ENCODE measurements around the gene UST.
"Not testable (repeated sequence)": the region's sequence is repeated elsewhere in the genome, so short reads cannot be mapped to it uniquely, and the experiment has no call there.

The UST gene

DNA sequence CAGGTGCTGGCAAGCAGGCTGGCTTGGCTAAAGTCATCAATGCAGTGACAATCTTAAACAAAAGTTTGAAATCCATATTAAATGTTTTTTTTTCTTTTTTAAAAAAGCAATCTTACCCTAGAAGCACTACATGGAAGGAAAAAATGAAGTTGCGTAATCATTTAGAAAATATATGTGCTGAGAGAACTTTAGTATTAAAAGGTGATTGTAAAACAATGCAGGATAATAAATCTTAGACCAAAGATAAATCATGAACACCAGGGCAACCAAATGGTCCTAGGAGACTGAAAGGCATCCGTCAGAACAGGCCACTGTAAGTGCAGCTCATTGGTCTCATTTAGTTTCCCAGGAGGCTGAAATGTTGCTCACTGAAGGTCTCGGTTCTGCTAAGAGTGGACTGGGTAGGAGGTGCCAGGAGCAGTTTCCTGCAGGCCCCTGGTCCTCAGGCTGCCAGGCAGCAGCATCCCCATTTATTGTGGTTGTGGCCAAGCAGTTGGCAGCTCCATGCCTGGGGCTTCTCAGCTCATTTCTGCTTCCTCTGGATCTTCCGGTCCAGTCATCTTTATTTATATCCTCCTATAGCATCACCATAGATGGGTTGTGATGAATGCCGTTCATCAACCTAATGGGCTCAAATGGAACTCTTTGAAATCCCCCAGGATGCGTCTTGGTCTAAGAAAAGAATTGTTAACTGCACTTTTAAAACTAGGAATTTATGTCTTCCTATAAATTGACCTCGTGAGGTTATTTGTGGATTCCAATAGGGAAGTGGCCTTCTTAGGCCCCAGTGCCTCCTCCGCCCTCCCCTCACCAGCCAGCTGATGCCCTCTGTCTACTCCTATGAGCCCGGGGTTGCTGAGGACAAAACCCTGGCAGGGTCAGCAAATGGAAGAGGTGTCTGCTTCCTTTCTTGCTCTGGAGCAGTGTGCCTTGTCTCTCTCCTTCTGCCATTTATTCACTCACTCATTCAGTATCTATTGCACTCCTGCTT, 269.0 kb downstream of the UST start:
- DNase-seq, result no peak

DNA sequence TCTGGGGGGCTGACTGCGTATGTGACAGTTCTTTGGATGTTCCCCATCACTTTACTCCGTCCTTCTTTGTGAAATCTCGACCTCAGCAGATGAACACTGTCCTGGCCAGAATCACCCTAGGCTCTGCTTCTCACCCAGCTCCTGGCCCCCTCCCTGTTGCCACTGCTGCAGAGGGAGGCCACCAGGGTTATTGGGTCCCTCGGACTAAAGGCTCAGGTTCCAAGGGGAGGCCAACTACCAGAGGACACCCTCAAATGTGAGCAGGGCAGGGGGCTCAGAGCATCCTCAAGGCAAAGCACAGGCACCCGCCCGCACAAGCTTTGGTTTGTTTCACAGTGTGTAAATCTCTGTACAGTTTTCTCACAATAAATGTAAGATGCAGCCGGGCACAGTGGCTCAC, 269.9 kb downstream of the UST start:
- DNase-seq, result no peak

DNA sequence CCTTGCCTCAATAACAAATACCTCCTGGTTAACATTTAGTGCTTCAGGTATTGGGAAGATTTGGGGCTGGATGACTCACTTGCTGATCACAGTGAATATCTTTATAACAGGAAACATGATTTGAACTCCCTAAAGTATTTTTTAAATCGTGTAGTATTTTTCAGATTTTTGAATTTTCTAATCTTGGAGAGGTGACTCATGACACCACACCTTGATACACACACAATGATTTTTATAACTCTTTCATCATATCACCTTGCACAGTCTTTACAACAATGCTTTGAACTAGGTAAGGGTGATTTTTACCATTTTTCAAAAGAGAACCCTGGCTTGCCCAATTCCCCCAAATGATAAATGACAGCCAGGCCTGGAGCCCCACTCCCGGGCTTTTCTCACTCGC, 273.5 kb downstream of the UST start:
- no peak for DNase-seq

DNA sequence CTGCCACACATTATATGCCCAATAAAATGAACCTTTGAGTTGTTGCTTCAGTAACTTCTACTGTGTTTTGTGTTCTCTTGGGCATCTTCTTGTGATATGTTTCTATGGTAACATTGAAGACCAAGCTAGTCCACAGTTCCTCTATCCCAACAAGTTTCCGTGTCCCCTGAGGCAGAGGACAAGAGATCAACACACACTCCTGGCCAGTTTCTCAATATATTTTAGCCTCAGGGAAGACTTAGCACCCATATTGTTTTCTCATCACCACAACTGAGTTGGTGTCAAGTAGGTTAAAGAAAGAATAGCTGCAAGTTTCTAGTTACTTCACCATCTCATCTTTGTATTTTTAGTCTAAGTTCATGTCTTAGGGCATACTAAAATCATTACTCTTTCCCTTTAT, 277.5 kb downstream of the UST start:
- DNase-seq, result no peak

DNA sequence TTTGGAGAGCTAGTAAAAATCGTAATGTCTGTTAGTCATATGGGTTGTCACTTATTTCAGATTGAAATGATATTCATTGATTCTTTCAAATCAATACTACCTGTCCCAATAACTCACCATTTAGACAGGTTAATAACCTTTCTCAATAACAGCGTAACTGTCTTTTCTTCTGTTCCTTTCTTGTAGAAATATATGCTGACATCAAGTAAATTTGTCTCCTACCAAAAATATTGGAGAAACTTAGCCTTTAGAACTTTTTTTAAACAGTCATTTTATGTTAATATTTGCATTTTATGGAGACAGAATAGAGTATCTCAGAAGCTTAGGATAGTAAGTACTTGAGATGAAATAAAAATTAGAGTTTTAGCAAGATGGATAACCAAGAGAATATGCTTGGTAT, 278.2 kb downstream of the UST start:
- DNase-seq, result no peak

DNA sequence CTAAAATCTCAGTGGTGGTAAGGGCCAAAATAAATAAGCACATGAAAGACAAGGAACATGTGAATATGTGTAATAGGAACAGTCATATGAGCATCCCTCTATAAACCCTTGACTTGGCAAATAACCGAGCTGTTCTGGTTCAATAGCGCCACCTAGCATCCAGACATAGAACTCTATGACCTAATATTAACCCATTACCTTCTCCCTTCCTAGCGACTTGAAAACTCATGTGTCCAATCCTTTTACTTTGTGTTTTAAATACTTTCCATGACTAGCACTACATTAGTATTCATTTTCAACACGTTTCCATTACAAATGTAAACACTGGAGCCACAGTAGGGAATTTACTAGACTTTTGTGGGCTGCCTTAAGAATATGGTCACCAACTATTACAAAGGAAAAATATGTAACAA, 279.7 kb downstream of the UST start:
- DNase-seq, result no peak

DNA sequence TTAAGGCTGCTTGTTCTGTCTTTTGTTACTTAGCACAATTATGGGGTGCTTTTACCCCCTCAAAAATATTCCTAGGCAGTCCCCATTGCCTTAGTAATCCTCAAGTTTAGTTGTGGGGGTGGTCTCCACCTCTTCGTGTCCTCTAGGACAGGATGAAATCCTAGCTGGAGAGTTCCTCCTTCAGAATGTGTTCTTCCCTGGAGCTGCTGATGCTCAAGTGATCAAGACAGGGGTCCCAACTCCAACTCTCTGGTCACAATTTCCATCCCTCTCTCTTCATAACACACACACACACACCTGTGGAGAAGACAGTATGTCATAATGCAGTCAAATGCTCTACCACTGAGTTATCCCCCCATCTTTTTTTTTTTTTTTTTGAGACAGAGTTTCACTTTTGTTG, 280.7 kb downstream of the UST start:
- DNase-seq, result no peak

DNA sequence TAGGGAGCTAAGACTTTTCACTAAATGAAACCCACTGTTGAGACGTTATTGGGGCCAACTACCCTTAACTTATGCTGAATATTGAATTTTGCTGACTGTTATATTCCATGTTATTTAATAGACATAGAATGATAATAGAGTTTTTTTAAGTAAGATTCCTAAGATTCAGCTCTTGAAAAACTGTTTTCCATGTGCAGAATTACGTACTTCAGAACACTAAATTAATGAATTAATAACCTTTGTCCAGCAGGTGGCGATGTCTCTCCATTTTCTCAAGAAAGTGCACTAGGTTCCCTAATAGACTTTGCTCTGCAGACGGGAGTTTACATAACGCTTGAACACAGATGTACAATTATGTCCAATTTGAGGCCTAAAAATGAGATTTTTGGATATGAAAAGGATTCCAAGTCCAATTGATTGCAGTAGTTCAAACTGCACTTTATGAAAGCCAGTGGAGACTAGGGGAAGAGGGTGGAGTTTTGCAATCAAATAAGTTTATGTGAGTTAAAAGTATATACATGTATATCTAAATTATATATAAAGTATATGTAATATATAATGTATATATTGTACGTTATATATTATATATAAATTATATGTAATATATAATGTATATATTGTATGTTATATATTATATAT, 282.1 kb downstream of the UST start:
- peak; percentile 67 for DNase-seq

DNA sequence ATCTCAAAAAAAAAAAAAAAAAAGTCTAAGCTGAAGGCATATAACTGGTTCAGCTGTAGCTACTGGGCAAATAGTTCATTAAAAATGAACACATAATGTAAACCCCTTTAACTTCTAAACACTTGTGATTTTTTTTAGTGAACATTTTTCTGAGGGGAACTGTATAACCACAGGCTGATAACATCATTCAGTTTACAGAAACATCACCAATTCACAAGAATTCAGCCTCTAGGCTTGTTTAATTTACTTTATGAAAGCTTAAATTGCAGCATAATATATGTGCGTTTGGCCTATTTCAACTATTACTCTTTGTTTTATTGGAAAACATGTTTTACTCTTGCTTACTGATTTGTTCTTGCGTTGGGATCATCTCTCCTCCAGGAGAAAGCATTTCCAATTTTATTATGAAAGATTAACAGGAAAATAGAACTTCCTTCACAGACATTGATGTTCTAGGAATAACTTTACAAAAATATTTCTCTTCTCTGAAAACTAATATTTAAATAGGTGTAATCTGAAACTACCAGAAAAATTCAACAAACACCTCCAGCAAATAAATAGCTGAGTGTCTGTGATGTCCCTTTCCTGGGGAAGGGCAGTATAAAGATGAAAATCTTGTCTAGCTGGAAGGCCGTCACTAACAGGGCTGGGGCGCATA, 284.5 kb downstream of the UST start:
- no peak for DNase-seq

DNA sequence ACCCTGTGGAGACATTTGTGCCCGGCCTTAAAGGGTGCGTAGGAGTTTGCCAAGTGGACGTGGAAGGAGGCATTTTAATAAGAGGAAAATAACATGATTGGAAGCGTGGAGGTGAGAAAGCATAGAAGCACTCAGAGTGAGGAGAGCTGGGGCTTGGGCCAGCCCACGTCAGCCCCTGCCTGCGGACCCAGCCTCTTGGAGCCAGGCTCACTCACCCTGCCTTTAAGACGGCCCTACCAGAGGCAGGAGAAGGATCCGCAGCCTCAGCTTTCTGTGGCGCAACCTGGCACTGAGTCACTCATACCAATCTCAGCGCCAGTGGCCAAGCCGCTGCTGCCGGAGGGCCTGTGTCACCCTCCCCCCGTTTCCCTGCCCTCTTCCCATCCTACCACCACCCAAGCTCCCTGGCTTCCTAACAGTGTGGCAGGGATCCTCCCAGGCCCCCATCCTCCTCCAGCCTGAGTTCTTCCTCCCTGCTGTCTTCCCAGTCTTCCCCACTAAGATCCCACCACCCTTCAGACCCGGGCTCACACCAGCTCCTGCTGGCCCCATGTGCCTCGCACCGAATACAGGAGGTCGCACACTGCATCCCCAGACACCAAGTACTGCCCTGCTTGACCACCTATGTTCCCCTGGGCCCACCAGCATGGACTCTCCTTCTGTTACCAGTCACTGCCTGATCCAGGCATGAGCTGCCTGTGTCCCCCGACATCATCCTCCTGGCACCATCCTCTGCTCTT, 285.2 kb downstream of the UST start:
- DNase-seq, result no peak

DNA sequence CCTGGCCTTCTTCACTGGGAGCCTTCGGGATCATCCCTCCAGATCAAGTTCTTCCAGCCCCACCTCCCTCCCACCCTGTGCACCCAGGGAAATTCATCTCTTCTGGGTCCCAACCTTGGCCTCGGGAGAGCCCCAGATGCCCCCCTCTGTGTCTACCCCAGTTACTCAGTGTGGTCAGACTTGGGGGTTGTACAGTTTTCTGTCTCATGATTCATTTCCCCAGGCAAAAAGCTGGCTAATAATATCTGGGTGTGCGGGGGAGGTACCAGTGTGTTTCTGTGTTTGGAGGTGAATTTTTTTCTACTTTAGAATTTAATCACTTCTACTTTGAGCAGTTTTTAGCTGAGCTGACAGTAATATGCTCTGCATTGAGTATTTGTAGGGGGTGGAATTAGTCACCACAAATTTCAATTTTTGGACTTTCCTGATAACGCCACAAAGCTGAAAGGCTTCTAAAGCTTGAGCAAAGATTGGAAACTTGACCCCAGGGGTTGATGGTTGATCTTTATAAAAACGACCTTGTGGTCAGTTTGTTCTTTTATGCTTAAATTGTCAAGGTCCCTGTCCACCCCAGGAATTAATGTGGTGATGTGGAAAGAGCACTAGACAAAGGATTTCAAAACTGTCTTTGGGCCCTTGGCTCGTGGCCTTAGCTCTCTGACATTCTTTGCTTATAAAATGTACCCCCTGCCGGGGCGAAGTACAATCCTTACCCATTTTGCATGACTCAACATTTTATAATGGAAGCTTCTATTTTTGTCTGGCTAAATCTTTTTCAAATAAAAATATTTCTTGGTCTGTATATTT, 286.0 kb downstream of the UST start:
- DNase-seq, result no peak

DNA sequence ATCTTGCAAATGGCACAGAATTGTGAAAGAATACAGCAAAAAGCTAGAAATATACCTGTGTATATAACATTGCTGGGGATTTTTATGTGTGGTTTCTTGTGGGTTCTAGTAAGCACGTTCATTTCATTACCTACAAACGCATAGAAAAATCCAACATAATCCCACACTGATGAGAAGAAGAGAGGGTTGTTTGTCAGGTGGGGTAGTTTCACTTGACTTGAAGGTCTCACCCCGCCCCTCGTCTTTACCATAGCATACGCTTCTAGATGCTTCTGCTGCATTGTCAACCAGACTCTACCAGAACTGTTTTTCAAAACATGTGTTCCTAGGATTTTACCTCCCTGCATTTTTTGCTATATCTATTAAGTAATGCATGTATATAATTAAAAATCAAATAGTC, 286.6 kb downstream of the UST start:
- no peak for DNase-seq

DNA sequence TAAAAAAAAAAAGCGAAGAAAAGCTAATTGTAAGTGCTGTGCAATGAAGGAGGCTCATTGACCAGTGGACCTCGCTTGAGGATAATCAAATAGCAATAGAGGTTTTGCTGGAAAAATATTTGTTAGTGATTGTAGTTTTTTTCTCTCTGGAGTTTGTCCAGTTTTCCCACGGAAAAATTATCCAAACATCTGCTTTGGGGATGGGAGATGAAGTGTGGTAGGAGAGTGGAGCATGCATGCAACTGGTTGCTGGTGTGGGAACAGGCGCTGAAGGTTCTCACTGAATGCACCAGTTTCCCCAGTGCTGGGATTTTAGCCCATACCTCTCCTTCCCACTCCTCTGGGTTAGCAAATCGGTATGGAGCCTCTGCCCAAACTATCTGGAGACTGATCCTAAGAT, 288.9 kb downstream of the UST start:
- DNase-seq, result no peak

DNA sequence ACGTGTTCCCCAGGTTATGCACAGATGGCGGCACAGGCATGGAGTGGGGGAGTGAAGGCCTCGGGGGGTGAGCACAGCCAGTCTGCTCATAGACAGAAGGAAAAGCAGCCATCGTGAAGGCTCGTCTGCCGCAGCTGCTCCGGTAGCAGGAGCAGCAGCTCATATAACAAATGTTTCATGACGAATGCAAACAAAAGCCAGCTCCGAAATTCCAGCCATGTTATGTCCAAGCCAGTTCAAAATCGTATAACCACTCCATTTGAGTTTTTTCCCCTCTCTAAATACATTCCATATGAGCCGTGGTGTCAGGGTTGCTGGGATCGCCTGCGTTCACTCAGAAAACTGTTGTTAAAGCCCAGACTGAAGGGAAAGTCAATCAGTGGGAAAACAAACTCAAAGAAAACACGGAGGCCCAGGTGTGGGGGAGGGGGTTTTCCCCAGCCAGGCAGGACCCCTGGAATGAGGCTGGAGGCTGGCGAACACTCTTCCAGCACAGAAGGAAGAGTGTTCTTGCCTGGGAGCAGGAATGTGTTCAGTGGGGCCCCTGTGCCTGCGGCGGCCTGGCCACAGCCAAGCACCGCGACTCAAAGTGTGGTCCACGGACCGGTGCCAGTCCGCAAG, 290.3 kb downstream of the UST start:
- no peak for DNase-seq

DNA sequence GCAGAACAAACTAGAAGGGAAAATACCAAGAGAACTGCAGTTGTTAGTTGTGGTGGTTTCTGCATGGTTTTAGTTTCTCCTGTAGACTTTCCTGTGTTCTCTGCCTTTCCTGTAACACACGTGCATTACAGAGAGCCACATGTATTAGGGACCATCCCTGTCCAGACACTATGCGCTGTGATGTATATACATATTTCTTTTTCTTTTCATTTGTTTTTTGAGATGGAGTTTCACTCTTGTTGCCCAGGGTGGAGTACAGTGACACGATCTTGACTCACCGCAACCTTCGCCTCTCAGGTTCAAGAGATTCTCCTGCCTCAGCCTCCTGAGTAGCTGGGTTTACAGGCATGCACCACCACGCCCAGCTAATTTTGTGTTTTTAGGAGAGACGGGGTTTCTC, 292.2 kb downstream of the UST start:
- DNase-seq, result not testable (repeated sequence)

DNA sequence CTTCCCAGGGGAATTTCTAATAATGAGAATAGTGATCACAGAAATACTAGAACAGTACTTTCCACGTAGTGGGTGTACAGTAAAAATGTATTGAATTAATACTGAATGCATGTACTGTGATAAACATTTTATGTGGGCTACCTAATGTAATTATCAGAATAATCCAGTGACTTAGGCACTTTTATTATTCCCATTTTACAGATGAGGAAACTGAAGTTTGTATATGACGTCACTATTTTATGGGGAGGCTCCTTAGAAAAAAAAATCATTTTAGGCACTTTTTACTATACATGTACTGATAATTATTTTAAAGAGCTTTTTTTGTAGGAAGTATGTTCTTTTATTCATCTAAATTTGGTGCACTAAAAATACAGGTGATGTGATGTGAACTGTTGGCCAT, 295.1 kb downstream of the UST start:
- no peak for DNase-seq

DNA sequence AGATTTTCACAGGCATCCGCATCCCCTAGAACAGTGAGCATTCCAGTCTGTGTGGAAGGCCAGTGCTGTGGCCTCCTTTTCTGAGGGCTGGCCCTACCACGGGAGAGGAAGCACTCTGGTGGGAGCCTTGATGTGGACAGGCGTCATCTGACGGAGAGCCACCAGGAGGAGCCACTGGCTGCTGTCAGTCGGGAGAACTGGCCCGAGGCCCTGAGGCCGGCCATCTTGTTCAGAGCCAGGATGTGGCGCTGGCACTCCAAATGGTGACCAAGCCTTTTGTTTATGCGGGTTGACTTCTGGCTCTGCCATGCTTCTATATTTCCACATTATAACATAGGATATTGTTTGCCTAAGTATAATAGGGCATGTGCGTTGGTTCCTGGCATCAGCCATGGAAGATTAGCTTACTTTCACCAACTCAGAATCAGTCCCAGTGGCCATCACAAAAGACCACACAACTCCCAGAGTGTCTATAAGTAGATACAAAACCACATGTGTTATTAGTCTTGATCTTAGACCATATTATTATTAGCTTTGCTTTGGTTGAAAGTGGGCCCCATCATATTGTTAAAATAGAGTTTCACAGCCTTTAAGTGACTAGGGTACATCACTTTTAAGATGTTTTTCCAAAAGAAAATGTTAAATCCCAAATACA, 296.8 kb downstream of the UST start:
- DNase-seq, result no peak

DNA sequence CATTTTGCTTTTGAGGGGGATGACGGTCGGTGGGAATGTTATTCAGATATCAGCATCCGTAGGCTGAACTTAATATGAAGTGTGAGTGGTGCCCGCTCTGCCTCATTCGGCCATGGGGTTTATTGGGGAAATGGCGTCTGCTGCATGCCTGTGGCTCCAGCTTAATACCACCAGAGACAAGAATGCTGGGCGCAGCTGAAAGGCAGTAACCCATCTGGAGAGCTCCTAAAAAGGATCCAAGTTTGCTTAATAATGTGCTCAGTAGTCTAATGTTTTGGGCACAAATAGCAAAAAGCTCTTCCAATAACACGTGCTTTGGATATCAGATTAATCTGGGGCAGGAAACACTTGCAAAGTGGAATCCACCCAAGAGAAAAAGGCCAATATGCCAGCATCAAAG, 297.7 kb downstream of the UST start:
- no peak for DNase-seq

DNA sequence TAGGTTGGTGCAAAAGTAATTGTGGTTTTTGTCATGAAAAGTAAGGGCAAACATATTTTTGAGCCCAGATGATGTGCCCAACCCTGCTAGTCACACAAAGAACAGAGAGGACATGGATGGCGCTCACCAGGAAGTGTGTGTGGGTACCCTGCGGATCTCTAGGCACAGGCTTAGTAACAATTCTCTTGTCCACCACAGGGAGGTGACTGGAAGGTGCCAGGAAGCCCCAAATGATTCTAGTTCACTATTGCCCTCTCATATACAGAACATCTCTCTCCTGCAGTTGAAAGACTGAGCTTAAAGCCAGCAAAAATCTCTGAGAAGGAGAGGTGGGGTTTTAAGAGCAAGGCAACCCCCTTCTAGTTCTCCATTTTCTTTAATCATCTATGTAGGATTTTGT, 298.6 kb downstream of the UST start:
- DNase-seq, result no peak

DNA sequence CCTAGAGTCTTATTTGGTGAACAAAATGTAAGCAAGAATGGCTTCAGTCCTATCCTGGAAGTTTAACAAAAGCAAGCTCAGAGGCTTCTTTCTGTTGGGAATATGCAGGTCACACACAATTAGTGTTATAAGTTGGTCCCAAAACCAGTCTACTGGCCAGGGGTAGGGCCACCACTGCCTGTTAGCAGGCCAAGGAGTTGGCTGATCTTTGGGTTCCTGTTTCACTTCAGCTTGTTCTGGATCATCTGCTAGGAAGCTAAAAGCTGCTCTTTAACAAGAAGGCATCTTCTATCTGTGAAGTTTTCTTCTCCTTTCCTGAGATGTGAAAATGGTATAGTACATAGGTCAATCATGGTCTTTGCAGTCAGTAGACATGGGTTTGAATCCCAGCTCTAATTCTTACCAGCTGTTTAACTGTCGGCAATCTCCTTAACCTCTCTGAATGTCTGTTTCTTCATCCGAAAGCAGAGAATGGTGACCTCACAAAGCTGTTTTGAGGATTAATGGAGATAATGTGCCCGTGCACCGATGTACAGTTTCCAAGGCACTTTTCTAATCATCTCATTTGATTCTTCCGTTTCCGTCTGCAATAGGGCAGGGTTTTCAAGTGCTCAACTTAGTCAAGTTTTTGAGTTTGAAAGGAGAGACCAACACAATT, 299.5 kb downstream of the UST start:
- DNase-seq, result no peak

DNA sequence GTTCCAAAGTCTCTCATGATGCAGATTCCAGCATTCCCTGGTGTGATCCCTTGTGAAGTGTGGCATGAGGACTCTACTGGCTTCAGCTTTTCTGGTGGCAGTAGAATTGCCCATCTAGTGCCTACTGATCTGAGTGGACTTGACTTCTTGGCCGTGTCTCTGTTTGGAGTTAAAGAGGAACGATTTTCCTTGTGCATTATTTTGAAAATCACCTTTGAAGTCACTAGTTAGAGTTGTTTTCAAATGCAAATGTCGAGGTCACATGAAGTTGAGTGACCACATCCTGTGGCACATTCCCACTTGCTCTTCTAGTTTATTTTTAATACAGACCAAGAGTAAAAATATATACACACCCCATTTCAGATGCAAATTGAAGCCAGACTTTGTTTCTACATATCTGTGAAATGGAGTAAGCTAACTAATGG, 300.0 kb downstream of the UST start:
- no peak for DNase-seq
